K562 (cell line): ENCODE results near the gene CIART. TPM values are rescaled to one million over a fixed set of nuclear protein-coding genes. Genes with fewer than 3 reads are reported as not detected.

Experiments
- KAT2B ChIP-seq: IDR thresholded peaks from one replicate; pipeline ENCODE4 v1.6.1; 2012; ENCODE audit warnings: low read depth, mild to moderate bottlenecking, control low read depth, inconsistent platforms, low read length, moderate library complexity
- PCBP2 ChIP-seq: fragments of 200-400 bp; formaldehyde crosslinking; IDR thresholded peaks from 2 replicates; pipeline ENCODE4 v1.6.1; 2018; ENCODE audit warnings: low read length, low read depth, mild to moderate bottlenecking, moderate library complexity; ENCODE audit not compliant: poor library complexity, severe bottlenecking
- RFX5 ChIP-seq: IDR thresholded peaks from 2 replicates; pipeline ENCODE4 v1.6.1; 2011; ENCODE audit warnings: low read depth, mild to moderate bottlenecking, improper control_type of control experiment, low read length
- ZNF140 ChIP-seq: fragments of 250-450 bp; sonication (Bioruptor Pico); IDR thresholded peaks from 2 replicates; pipeline ENCODE4 v1.8.0; 2021; ENCODE audit warnings: moderate library complexity, mild to moderate bottlenecking, inconsistent platforms
- ZNF586 ChIP-seq: fragments of 450-650 bp; formaldehyde crosslinking; conservative IDR thresholded peaks from 2 replicates; pipeline ENCODE4 v1.4.0; 2020; ENCODE audit warnings: mild to moderate bottlenecking, moderate library complexity
- ZNF778 ChIP-seq: fragments of 450-650 bp; formaldehyde crosslinking; IDR thresholded peaks from 2 replicates; pipeline ENCODE4 v1.4.0; 2020; ENCODE audit warnings: mild to moderate bottlenecking, moderate library complexity
- polyA plus RNA-seq, 8 experiments: library from polyadenylated mRNA; depleted of rRNA in 4 of 8; stranded (reverse) in 5 of 8; unstranded in 3 of 8; fragments of >200 nt; fragmentation: Nextera tagmentation in 2 of 8; fragmentation: Illumina TruSeq in 1 of 8; extraction: Ambion mirVana in 2 of 8; extraction: Trizol in 1 of 8; gene quantifications; 2 replicates each; pipeline versions ENCODE4 v1.2.1 to v1.2.3, GENCODE V29; 2011 to 2014; ENCODE audit warnings: inconsistent platforms in 1 of 8, missing spikeins in 1 of 8
- total RNA-seq, 7 experiments: library from RNA; depleted of rRNA in 6 of 7; stranded (reverse); fragments of >200 nt in 6 of 7; fragmentation: Illumina TruSeq in 2 of 7; extraction: Trizol in 2 of 7; gene quantifications; 2 replicates each; pipeline versions ENCODE4 v1.2.1 to v1.2.3, GENCODE V29; 2011 to 2021; ENCODE audit warnings: low replicate concordance in 1 of 7
- TF ChIP-seq, protein P1 (sequence below): fragments of 200-800 bp; sonication (Bioruptor generic); IDR thresholded peaks from 2 replicates; pipeline ENCODE4 v1.6.1; 2017; ENCODE audit warnings: missing genetic modification characterization, missing compliant biosample characterization
- TF ChIP-seq, protein P2 (sequence below): fragments of 450-650 bp; IDR thresholded peaks from 2 replicates; pipeline ENCODE4 v1.6.1; 2017; ENCODE audit warnings: antibody characterized with exemption
- TF ChIP-seq, protein P3 (sequence below): sonication (generic); formaldehyde crosslinking; IDR thresholded peaks from 2 replicates; pipeline ENCODE4 v1.5.0; 2020; ENCODE audit warnings: missing genetic modification reagents
- TF ChIP-seq, protein P4 (sequence below): fragments of 450-650 bp; IDR thresholded peaks from 2 replicates; pipeline ENCODE4 v1.6.1; 2016; ENCODE audit warnings: mild to moderate bottlenecking, moderate library complexity

CIART gene
- total and polyA plus RNA-seq, 9 of the 15 experiments (the other 6 are each of a cell fraction or from before 2014, with no cell fraction given) = 0.07 to 0.35 (median 0.19) TPM; not detected in 2

DNA sequence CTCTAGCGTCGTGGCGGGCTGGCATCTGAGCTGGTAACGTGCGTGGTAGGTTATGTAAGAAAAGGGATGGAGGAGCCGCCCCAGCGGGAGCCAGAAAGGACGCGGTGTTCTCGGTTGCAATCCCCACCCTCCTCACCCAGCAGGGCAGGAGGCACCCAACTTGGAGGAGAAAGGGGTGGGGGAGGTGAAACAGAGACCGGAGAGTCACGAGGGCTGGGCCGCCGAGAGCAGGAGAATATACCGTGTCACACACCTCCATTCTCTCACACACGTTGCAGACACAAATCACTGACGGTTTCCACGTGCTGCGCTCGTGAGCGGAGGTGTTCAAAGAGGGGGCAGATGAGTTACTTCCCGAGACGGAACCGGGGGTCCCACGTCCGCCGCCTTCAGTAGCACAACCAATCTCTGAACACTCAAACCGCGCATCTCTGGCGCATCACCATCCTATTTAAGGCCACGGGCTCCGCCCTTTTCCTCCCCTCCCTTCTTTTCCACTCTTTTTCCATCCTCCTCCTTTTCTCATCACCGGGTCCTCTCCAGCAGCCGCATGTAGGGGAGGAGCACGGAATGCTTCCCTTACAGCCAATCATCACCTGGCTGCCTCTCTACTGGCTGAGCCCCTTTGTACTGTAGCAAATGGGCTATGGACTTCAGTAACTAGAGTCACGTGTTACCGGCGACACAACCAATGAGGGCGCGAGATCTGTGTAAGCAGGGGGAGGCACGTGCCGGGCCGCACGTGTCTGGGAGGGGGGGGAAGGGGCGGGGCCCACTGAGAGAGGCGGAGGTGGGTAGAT is at the start of gene CIART (continued):
- TF ChIP-seq, protein P1, sequence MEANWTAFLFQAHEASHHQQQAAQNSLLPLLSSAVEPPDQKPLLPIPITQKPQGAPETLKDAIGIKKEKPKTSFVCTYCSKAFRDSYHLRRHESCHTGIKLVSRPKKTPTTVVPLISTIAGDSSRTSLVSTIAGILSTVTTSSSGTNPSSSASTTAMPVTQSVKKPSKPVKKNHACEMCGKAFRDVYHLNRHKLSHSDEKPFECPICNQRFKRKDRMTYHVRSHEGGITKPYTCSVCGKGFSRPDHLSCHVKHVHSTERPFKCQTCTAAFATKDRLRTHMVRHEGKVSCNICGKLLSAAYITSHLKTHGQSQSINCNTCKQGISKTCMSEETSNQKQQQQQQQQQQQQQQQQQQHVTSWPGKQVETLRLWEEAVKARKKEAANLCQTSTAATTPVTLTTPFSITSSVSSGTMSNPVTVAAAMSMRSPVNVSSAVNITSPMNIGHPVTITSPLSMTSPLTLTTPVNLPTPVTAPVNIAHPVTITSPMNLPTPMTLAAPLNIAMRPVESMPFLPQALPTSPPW (CRISPR knock-in tag) = 0 out of 2 replicates have a peak, but pooled peaks have one; percentile 21
- TF ChIP-seq, protein P2, sequence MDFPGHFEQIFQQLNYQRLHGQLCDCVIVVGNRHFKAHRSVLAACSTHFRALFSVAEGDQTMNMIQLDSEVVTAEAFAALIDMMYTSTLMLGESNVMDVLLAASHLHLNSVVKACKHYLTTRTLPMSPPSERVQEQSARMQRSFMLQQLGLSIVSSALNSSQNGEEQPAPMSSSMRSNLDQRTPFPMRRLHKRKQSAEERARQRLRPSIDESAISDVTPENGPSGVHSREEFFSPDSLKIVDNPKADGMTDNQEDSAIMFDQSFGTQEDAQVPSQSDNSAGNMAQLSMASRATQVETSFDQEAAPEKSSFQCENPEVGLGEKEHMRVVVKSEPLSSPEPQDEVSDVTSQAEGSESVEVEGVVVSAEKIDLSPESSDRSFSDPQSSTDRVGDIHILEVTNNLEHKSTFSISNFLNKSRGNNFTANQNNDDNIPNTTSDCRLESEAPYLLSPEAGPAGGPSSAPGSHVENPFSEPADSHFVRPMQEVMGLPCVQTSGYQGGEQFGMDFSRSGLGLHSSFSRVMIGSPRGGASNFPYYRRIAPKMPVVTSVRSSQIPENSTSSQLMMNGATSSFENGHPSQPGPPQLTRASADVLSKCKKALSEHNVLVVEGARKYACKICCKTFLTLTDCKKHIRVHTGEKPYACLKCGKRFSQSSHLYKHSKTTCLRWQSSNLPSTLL = no peak
- TF ChIP-seq, protein P3, sequence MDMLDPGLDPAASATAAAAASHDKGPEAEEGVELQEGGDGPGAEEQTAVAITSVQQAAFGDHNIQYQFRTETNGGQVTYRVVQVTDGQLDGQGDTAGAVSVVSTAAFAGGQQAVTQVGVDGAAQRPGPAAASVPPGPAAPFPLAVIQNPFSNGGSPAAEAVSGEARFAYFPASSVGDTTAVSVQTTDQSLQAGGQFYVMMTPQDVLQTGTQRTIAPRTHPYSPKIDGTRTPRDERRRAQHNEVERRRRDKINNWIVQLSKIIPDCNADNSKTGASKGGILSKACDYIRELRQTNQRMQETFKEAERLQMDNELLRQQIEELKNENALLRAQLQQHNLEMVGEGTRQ (CRISPR knock-in tag) = peak; percentile 21; the same call in 1 of the 2 replicates
- no peak for TF ChIP-seq ZNF778 (CRISPR knock-in tag)
- TF ChIP-seq RFX5 = peak; percentile 43; the same call in 1 of the 2 replicates
- TF ChIP-seq, protein P4, sequence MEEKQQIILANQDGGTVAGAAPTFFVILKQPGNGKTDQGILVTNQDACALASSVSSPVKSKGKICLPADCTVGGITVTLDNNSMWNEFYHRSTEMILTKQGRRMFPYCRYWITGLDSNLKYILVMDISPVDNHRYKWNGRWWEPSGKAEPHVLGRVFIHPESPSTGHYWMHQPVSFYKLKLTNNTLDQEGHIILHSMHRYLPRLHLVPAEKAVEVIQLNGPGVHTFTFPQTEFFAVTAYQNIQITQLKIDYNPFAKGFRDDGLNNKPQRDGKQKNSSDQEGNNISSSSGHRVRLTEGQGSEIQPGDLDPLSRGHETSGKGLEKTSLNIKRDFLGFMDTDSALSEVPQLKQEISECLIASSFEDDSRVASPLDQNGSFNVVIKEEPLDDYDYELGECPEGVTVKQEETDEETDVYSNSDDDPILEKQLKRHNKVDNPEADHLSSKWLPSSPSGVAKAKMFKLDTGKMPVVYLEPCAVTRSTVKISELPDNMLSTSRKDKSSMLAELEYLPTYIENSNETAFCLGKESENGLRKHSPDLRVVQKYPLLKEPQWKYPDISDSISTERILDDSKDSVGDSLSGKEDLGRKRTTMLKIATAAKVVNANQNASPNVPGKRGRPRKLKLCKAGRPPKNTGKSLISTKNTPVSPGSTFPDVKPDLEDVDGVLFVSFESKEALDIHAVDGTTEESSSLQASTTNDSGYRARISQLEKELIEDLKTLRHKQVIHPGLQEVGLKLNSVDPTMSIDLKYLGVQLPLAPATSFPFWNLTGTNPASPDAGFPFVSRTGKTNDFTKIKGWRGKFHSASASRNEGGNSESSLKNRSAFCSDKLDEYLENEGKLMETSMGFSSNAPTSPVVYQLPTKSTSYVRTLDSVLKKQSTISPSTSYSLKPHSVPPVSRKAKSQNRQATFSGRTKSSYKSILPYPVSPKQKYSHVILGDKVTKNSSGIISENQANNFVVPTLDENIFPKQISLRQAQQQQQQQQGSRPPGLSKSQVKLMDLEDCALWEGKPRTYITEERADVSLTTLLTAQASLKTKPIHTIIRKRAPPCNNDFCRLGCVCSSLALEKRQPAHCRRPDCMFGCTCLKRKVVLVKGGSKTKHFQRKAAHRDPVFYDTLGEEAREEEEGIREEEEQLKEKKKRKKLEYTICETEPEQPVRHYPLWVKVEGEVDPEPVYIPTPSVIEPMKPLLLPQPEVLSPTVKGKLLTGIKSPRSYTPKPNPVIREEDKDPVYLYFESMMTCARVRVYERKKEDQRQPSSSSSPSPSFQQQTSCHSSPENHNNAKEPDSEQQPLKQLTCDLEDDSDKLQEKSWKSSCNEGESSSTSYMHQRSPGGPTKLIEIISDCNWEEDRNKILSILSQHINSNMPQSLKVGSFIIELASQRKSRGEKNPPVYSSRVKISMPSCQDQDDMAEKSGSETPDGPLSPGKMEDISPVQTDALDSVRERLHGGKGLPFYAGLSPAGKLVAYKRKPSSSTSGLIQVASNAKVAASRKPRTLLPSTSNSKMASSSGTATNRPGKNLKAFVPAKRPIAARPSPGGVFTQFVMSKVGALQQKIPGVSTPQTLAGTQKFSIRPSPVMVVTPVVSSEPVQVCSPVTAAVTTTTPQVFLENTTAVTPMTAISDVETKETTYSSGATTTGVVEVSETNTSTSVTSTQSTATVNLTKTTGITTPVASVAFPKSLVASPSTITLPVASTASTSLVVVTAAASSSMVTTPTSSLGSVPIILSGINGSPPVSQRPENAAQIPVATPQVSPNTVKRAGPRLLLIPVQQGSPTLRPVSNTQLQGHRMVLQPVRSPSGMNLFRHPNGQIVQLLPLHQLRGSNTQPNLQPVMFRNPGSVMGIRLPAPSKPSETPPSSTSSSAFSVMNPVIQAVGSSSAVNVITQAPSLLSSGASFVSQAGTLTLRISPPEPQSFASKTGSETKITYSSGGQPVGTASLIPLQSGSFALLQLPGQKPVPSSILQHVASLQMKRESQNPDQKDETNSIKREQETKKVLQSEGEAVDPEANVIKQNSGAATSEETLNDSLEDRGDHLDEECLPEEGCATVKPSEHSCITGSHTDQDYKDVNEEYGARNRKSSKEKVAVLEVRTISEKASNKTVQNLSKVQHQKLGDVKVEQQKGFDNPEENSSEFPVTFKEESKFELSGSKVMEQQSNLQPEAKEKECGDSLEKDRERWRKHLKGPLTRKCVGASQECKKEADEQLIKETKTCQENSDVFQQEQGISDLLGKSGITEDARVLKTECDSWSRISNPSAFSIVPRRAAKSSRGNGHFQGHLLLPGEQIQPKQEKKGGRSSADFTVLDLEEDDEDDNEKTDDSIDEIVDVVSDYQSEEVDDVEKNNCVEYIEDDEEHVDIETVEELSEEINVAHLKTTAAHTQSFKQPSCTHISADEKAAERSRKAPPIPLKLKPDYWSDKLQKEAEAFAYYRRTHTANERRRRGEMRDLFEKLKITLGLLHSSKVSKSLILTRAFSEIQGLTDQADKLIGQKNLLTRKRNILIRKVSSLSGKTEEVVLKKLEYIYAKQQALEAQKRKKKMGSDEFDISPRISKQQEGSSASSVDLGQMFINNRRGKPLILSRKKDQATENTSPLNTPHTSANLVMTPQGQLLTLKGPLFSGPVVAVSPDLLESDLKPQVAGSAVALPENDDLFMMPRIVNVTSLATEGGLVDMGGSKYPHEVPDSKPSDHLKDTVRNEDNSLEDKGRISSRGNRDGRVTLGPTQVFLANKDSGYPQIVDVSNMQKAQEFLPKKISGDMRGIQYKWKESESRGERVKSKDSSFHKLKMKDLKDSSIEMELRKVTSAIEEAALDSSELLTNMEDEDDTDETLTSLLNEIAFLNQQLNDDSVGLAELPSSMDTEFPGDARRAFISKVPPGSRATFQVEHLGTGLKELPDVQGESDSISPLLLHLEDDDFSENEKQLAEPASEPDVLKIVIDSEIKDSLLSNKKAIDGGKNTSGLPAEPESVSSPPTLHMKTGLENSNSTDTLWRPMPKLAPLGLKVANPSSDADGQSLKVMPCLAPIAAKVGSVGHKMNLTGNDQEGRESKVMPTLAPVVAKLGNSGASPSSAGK = peak; percentile 44; the same call in 1 of the 2 replicates
- TF ChIP-seq ZNF586 (CRISPR knock-in tag) = no peak
- no peak for TF ChIP-seq PCBP2
- TF ChIP-seq KAT2B = no peak
- TF ChIP-seq ZNF140 (CRISPR knock-in tag) = no peak
